H54 (cell line): ENCODE results near the gene CD36.

Source experiments
- DNase-seq: peaks from one replicate; pipeline ENCODE4 v3.0.0; 2011; ENCODE audit warnings: low spot score, mixed read lengths; ENCODE audit not compliant: insufficient read length
- FAIRE-seq: peaks from 3 replicates; lab custom pipeline; 2011; peaks lifted over from hg19 to GRCh38; lab: Jason Lieb, UNC
- POLR2A ChIP-seq: IDR thresholded peaks from 2 replicates; pipeline ENCODE4 v1.6.1; 2011; ENCODE audit warnings: low read depth, mild to moderate bottlenecking, low read length

The CD36 gene

DNA sequence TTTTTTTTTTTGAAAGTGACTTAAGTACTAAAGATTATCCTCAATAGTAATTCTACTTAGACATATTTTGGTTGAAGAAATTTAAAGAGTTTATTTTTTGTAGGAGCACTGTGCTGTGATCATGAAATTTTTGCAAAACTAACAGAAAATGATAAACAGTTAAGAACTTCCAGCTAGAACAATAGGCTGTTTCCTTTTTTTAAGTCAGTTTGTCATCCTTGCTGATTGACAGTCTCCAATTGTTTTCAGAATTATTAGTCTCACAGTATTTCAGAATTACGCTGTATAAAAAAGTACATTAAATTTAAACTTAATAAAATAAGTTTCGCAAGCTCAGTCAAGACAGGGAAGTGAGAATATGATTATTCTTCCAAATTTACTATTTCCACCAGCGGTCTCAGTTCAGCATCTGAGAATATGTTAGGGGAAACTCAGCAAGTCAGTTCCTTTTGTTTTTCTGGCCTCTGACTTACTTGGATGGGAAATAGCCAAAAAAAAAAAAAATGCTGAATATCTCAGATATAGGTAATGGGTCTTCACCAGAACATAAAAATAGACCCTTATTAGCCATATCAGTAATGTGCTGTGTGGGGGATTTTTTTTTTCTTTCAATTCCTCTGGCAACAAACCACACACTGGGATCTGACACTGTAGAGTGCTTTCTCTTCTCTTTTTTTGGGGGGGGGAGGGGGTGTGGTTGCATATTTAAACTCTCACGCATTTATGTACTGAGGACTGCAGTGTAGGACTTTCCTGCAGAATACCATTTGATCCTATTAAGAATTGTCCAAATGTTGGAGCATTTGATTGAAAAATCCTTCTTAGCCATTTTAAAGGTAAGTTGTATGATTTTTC is at the start of gene CD36:
CD36 (plus strand) TSS at position 732 of the 855 bp plus-strand sequence. CDS start 8,099 bp downstream, outside the sequence.
- TF ChIP-seq POLR2A = no peak
- FAIRE-seq (no peak), DNase-seq (no peak)

DNA sequence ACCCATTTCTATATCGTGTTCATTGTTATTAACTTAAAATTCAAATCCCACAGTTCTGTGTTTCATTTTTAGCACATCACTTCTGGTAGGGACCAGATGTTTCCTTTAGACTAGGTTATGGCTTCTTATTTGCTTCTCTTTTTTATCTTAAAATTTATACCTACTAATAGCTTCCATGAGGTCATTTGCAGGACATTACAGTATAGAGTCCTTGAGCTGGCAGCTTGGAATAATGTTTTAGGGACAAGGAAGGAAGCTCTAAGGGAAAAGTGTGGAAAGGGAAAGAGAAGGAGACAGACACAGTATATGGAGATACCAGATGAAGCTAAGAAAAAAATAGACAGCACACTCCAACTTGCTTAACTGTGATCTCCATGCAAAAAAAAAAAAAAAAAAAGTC is 48.8 kb upstream of the CD36 start:
- DNase-seq (no peak), FAIRE-seq (no peak)
- no peak for TF ChIP-seq POLR2A

DNA sequence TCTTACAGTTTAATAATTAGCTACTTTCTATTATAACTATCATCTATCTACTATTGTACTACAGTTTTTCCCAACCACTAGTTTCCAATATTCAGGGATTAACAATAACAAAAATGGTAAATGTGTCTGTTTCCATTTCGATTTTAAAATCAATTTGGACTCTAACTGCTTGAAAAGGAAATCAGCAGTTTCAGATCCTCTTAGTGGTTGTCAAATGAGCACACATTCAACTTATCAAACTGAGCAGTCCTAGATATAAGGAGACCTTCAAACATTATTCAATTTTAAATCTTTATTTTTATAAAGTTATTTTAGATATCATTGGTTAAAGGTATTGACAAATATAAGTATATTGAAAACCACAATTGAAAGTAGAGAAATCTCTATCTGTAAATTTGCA is 46.8 kb upstream of the CD36 start:
- FAIRE-seq (no peak), DNase-seq (no peak)
- TF ChIP-seq POLR2A = no peak

DNA sequence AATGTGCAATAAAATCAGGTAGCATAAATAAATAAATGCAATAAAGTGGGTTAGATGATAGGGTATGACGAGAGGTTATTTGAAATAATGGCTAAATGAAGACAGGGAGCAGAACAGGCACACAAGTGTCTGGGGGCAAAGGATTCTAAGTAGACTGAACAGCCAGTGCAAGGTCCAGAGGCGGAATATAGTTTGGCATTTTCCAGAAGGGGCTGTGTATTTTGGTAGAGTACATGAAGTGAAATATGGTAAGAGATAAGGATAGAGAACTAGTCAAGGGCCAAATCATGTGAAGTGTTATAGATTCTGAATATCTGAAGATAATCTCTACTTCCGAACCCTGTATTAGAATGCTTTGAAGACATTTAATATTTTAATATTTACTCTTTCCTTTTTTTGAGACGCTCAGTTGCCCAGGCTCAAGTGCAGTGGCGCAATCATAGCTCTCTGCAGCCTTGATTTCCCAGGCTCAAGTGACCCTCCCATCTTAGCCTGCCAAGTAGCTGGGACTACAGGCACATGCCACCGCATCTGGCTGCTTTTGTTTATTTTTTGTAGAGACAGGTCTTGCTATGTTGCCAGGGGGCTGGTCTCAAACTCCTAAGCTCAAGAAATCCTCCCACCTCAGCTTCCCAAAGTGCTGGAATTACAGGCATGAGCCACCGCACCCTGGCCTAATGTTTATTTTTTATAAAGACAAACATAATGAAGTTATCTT is 44.4 kb upstream of the CD36 start:
- FAIRE-seq (no peak), DNase-seq (no peak)
- no peak for TF ChIP-seq POLR2A

DNA sequence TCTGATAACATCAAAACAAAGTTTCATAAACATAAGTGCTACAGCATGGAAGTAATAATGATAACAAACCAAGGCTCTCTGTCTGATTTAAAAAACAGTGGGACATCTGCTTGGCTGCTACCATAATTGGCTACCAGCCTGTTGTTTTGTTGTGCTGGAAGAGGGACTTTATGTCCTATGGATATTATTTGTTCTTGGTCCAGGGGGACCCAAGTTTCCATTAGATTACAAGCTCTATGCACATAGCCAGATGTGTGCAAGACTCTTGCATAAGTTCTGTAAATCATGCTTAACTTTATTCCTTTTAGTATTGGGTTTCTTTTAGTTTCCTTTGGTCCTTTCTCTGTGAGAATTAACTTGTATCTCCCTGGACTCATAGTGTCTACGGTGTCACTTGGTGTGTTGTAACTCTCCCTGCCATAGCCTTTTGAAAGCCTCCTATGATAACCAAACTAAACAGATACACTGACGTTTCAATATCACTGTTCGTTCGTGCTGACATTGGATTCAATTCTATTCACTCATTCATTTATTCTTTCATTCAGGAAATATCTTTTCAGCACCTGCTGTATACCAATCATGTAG is 41.4 kb upstream of the CD36 start:
- FAIRE-seq (peak; percentile 55), DNase-seq (no peak)
- no peak for TF ChIP-seq POLR2A

DNA sequence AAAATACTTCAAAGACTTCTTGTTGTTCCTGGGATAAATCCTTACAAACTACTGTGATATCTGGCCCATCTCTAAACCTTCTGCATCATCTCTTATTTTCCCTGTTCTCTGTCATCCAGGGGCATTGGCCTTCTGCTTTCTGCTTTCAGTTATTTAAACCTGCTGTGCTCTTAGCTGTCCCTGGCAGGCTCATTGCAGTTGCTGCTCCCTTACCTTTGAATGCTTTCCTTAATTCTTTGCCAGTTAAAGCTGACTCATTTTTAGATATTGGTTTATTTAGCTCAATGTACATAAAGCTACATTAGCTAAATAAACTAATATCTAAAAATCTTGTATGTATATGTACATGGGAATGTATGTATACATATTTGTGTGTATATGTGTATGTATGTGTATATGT is 40.6 kb upstream of the CD36 start:
- TF ChIP-seq POLR2A = no peak
- FAIRE-seq = no peak
- no peak for DNase-seq

DNA sequence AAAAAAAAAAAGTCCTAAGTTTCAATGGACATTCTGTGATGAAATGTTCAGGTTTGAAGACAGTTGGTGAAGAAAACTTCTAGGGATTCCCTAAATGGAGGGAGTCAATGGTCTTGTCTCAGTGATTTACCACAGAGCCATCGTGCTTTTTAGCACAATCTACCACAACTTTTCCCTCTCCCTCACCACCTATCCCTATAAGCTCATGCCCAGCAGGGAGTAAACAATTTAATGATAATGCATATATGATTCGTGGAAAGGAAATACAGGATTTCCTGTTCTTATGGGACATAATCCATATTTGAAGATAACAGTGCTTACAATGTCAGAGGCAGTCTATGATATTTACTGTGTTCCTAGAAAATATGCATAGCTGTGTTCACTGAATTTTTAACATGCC is 38.4 kb upstream of the CD36 start:
- no peak for TF ChIP-seq POLR2A
- FAIRE-seq (no peak), DNase-seq (no peak)

DNA sequence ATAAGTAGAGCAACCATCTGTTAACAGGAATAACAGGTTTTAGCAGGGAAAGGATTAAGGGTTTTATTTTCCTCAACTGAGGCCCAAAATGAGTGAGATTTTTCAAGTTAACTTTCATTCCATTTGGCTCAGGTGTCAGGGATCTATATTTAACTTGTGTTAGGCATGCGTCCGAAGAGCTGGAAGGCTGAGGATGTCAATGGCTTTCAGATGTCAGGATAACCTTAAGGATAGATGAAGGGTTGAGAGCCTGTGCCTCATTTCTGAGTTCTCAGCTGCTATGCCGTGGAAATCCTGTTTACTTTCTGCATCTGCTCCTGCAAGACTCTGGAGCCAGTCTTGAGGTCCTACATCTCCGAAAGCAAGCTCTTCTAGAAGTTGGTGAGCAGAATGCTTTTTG is 36.4 kb upstream of the CD36 start:
- TF ChIP-seq POLR2A = no peak
- FAIRE-seq (no peak), DNase-seq (no peak)

DNA sequence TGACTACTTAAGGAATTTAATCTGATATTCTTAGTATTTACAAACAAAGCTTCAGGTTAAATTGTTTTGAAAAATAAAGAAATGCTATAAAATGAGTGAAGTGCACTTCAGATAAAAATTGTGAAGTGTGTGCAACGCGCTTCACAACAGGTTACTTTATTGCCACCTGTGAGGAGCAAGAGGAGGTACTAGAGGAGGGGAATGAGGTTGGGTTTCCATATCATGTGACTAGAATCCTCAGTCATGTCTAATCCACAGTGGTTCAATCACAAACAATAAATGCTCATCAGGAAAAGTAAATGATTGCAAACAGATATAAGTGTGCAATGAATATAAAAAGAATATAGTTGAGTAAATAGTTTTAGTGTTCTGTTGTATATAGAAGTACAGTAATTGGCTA is 34.5 kb upstream of the CD36 start:
- TF ChIP-seq POLR2A = no peak
- FAIRE-seq (no peak), DNase-seq (no peak)

DNA sequence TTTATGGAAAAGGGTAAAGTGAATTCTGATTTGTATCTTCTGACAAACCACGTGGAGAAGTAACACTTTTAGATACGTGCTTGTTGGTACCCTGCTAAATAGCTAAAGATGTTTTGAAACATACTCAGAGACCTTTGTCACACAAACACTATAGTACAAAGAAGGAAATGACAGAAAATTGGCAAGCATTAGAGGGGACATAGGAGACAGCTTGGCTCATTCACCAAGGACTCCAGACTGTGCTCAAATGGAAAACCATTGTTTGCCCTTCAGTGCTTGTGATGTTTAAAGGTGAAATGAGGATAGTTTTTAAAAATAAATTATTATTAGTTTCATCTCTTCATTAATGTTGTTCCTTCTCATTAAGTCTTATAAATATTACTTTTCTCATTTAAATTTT is 34.0 kb upstream of the CD36 start:
- TF ChIP-seq POLR2A = no peak
- no peak for FAIRE-seq
- DNase-seq = no peak

DNA sequence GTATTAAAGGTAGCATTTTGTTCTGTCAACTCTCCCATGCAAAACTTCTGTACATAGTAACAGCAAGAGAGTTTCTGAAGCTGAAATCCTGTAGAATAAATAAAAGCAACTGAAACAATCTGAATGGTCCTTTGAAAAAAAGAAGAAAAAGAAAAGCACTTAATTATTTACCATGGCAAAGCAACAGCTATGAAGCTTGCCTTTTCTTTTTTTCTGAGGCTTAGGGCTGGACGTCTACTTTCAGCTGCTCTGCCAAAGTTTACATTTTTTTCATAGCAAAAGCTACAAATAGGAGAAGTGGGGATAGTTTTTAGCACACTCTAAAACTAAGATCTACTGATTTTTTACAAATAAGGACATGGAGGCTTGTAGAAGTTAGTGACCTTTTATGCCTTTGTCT is 31.3 kb upstream of the CD36 start:
- DNase-seq (no peak), FAIRE-seq (no peak)
- no peak for TF ChIP-seq POLR2A

DNA sequence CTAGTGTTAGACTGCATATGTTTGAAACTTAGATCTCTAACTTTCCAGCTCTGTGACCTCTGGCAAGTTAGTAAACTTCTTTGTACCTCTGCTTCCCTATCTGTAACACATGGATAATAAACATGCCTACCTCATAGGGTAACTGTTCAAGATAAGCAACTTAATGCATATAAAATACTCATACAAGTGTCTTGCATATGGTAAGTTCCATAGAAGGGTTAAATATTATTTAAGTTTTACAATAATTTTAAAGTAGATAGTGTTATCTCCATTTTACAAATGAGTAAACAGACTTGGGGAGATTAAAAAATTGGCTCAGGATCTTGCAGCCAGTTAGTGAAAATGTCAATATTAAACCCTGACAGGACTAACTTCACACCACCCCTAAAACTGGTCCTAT is 30.1 kb upstream of the CD36 start:
- FAIRE-seq = no peak
- no peak for DNase-seq
- no peak for TF ChIP-seq POLR2A

DNA sequence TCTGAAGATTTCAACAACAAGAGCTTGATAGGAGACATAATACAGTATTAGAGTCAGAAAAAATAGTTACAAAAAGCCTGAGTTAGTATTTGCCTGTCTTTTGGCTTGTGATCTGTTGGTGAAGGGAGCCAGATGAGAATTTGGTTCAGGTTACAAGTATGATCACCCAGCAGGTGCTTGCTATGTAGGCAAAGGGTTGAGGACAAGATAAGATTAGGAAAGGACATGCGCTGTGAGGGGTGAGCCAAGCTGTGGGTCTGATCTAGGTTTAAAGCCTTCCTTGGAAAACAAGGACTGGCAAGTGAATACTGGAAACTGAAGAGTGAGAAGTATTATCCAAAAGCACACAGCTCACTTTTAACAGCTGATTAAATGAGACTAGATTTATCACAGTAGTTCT is 28.7 kb upstream of the CD36 start:
- FAIRE-seq (no peak), DNase-seq (no peak)
- TF ChIP-seq POLR2A = no peak

DNA sequence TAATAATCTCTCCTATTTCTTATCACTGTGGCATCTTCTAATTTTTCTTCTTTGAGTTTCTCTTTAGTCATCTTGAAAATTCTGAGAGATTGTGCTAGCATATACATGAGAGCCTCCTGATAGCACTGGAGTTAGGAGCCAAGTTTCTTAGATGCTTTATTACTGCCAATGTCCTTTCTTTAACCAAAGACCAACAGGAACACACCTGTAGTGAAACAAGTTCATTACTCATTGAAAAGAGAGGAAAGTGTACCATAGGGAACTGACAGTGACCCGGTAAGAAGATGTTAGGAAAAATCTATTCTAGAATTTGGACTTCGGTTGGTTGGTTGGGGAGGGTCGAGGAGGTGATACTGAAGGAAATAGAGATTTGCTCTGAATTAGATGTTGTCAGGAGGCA is 27.1 kb upstream of the CD36 start:
- FAIRE-seq (no peak), DNase-seq (no peak)
- no peak for TF ChIP-seq POLR2A
